ENCODE data around the gene KRT26.

KRT26 gene

GRCh38 chr17:40812639-40813038 lies 40.6 kb upstream of the KRT26 start:
- TF ChIP-seq TAF1 (IDR thresholded peaks at IDR 0.05; ENCODE audit: borderline replicate concordance, low read depth, low read length) (no peak), POLR2A (IDR thresholded peaks at IDR 0.05; ENCODE audit: low read depth, low read length) (no peak), POLR2AphosphoS5 (IDR thresholded peaks at IDR 0.05; ENCODE audit: low read depth, low read length) (no peak)
- DNase-seq (ENCODE audit: insufficient read length) (no peak), FAIRE-seq (no peak)

GRCh38 chr17:40810494-40810893 lies 38.5 kb upstream of the KRT26 start:
- TF ChIP-seq POLR2A (IDR thresholded peaks at IDR 0.05; ENCODE audit: low read depth, low read length) (no peak), TAF1 (IDR thresholded peaks at IDR 0.05; ENCODE audit: borderline replicate concordance, low read depth, low read length) (no peak), POLR2AphosphoS5 (IDR thresholded peaks at IDR 0.05; ENCODE audit: low read depth, low read length) (no peak)
- FAIRE-seq: no peak
- DNase-seq (ENCODE audit: insufficient read length): no peak

DNA sequence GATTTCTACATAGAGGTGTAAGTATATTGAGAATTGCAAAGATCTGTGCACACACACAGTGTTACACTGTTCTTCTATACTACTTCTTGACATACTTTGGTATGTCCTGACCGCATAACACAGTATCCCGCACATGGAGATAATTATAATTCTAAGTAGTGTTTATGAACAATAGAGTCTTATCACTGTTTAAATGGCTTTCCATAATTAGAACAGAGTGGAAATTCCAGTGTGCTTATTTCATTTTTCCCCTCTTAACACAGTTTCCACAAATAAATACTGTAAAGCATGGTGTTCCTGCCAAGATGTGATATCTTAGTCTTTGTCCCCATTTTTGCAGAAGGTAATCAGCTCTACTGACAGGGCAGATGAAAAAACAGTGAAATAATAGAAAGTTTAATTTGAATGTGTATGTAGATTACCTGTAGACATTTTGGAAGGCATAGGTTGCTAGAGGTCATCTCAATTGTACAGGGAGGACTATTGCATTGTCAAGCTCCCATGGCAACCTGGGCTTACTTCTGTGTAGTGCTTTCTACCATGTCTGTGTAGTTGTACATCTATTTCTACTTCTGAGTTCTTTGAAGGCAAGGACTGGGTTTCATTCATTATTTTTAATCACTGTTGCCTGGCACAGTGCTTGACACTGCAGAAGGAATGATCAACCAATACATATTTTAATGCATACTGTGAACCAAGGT lies 37.9 kb upstream of the KRT26 start:
- no peak for TF ChIP-seq POLR2A (IDR thresholded peaks at IDR 0.05; ENCODE audit: low read depth, low read length)
- no peak for TF ChIP-seq POLR2AphosphoS5 (IDR thresholded peaks at IDR 0.05; ENCODE audit: low read depth, low read length)
- no peak for TF ChIP-seq TAF1 (IDR thresholded peaks at IDR 0.05; ENCODE audit: borderline replicate concordance, low read depth, low read length)
- DNase-seq (ENCODE audit: insufficient read length): no peak
- FAIRE-seq: no peak

GRCh38 chr17:40806131-40806530 lies 34.1 kb upstream of the KRT26 start:
- DNase-seq (ENCODE audit: insufficient read length): no peak
- FAIRE-seq: no peak
- TF ChIP-seq POLR2AphosphoS5 (IDR thresholded peaks at IDR 0.05; ENCODE audit: low read depth, low read length) (no peak), TAF1 (IDR thresholded peaks at IDR 0.05; ENCODE audit: borderline replicate concordance, low read depth, low read length) (no peak), POLR2A (IDR thresholded peaks at IDR 0.05; ENCODE audit: low read depth, low read length) (no peak)

DNA sequence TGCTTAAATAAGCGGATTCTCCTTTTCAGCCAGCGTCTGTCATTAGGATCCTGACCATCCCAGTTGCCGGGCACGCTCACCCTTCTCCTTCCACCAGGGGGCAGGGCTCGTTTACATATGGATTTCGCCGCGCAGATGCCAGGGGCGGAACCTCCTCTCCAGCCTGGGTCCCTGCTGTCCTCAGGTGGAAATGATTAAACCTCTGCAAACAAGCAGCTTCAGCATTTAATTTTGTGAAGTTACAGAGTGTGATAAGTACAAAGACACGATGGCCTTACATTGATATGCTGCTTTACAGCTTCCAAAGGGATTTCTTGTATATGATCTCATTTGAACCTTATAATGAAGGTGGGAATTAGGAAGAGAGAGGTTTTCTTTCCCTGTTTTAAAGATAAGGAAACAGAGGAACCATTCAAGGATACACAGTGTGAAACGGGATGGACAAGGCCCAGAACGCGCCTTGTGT lies 31.6 kb upstream of the KRT26 start:
- FAIRE-seq: peak; percentile 91

DNA sequence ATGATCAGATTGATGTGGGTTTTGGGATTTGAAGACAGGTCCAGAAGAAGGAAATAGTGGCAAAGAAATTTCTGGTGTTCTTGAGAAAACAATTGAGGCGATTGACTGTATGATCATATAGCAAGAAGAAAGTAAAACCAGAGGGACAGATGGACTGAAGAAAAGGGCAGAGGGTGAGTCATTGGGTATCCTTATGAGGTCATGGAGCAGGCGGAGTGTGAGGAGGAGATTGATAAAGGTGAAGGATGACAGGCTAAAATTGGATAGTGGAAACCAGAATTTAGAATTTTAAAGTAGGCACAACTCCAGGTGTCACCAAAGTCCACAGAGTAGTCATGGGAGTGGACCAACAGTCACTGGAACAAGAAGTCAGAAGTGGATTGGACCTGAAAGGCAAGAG lies 29.2 kb upstream of the KRT26 start:
- DNase-seq (ENCODE audit: insufficient read length) (no peak), FAIRE-seq (no peak)
- no peak for TF ChIP-seq POLR2AphosphoS5 (IDR thresholded peaks at IDR 0.05; ENCODE audit: low read depth, low read length)

More for the DNA sequence above, 31.6 kb upstream of the KRT26 start:
- DNase-seq (ENCODE audit: insufficient read length): peak; percentile 31
- TF ChIP-seq POLR2AphosphoS5 (IDR thresholded peaks at IDR 0.05; ENCODE audit: low read depth, low read length) (no peak), POLR2A (IDR thresholded peaks at IDR 0.05; ENCODE audit: low read depth, low read length) (no peak), TAF1 (IDR thresholded peaks at IDR 0.05; ENCODE audit: borderline replicate concordance, low read depth, low read length) (no peak)

GRCh38 chr17:40800381-40800780 lies 28.4 kb upstream of the KRT26 start:
- DNase-seq (ENCODE audit: insufficient read length): no peak
- TF ChIP-seq TAF1 (IDR thresholded peaks at IDR 0.05; ENCODE audit: borderline replicate concordance, low read depth, low read length) (no peak), POLR2A (IDR thresholded peaks at IDR 0.05; ENCODE audit: low read depth, low read length) (no peak), POLR2AphosphoS5 (IDR thresholded peaks at IDR 0.05; ENCODE audit: low read depth, low read length) (no peak)
- FAIRE-seq: no peak

- DNase-seq (ENCODE audit: insufficient read length) (no peak), FAIRE-seq (no peak)
- TF ChIP-seq POLR2A (IDR thresholded peaks at IDR 0.05; ENCODE audit: low read depth, low read length): no peak
- TF ChIP-seq TAF1 (IDR thresholded peaks at IDR 0.05; ENCODE audit: borderline replicate concordance, low read depth, low read length): no peak
- TF ChIP-seq POLR2AphosphoS5 (IDR thresholded peaks at IDR 0.05; ENCODE audit: low read depth, low read length): no peak
Observed at GRCh38 chr17:40799859-40800258, 27.9 kb upstream of the KRT26 start, which contains the start of gene KRT28. Gene KRT28 (minus strand): TSS chr17:40799959. CDS start chr17:40799893, 66 bp downstream.

GRCh38 chr17:40796846-40797245 lies 24.8 kb upstream of the KRT26 start:
- FAIRE-seq: no peak
- no peak for TF ChIP-seq TAF1 (IDR thresholded peaks at IDR 0.05; ENCODE audit: borderline replicate concordance, low read depth, low read length)
- TF ChIP-seq POLR2A (IDR thresholded peaks at IDR 0.05; ENCODE audit: low read depth, low read length): no peak
- no peak for TF ChIP-seq POLR2AphosphoS5 (IDR thresholded peaks at IDR 0.05; ENCODE audit: low read depth, low read length)
- no peak for DNase-seq (ENCODE audit: insufficient read length)

DNA sequence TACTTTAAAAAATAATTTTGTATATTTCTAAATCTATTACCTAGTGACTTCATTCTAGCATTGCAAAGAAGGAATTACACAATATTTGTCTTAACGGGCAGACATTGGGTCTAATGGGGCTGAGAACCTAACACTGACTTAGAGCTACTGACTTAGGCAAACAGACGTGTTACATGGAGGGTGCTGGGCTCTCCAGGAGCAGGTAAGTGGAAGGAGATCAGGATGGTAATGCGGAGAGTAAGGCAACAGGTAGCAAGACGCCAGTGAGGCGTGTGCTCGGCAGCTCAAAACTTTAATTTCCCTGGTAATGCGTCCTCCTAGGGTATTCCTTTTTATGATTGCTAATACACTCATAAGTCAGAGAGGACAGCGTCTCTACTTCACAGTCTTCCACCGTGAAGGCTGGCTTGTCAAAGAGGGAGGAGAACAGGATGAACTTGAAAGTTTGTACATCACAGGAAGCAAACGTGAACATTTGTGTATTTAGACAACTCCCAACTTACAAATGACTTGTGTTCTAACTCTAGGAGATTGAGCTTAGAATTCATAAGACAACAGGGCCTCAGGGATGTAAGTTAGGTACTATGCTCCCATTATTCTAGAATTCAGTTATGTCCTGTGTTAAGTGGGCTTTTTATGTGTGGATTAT lies 23.1 kb upstream of the KRT26 start:
- no peak for TF ChIP-seq POLR2AphosphoS5 (IDR thresholded peaks at IDR 0.05; ENCODE audit: low read depth, low read length)
- no peak for TF ChIP-seq POLR2A (IDR thresholded peaks at IDR 0.05; ENCODE audit: low read depth, low read length)
- TF ChIP-seq TAF1 (IDR thresholded peaks at IDR 0.05; ENCODE audit: borderline replicate concordance, low read depth, low read length): no peak
- FAIRE-seq (no peak), DNase-seq (ENCODE audit: insufficient read length) (no peak)

- TF ChIP-seq TAF1 (IDR thresholded peaks at IDR 0.05; ENCODE audit: borderline replicate concordance, low read depth, low read length) (no peak), POLR2A (IDR thresholded peaks at IDR 0.05; ENCODE audit: low read depth, low read length) (no peak), POLR2AphosphoS5 (IDR thresholded peaks at IDR 0.05; ENCODE audit: low read depth, low read length) (no peak)
- no peak for FAIRE-seq
- no peak for DNase-seq (ENCODE audit: insufficient read length)
Observed at GRCh38 chr17:40794466-40794865, 22.5 kb upstream of the KRT26 start.

GRCh38 chr17:40793832-40794231 lies 21.8 kb upstream of the KRT26 start:
- TF ChIP-seq POLR2AphosphoS5 (IDR thresholded peaks at IDR 0.05; ENCODE audit: low read depth, low read length): no peak
- no peak for TF ChIP-seq POLR2A (IDR thresholded peaks at IDR 0.05; ENCODE audit: low read depth, low read length)
- TF ChIP-seq TAF1 (IDR thresholded peaks at IDR 0.05; ENCODE audit: borderline replicate concordance, low read depth, low read length): no peak
- DNase-seq (ENCODE audit: insufficient read length): no peak
- no peak for FAIRE-seq
